A375 (cell line): ENCODE results near the gene ATRIP. TPM values are rescaled to one million over a fixed set of nuclear protein-coding genes. Genes with fewer than 3 reads are reported as not detected.

ENCODE experiments used
- total RNA-seq: library from RNA; depleted of rRNA; stranded (reverse); fragments of >200 nt; shearing (Covaris generic); gene quantifications from 2 replicates; pipeline ENCODE4 v1.2.3, GENCODE V29; 2014; rRNA removed

The ATRIP gene
- total RNA-seq: 13.7 and 14.2 TPM in 2 replicates

DNA sequence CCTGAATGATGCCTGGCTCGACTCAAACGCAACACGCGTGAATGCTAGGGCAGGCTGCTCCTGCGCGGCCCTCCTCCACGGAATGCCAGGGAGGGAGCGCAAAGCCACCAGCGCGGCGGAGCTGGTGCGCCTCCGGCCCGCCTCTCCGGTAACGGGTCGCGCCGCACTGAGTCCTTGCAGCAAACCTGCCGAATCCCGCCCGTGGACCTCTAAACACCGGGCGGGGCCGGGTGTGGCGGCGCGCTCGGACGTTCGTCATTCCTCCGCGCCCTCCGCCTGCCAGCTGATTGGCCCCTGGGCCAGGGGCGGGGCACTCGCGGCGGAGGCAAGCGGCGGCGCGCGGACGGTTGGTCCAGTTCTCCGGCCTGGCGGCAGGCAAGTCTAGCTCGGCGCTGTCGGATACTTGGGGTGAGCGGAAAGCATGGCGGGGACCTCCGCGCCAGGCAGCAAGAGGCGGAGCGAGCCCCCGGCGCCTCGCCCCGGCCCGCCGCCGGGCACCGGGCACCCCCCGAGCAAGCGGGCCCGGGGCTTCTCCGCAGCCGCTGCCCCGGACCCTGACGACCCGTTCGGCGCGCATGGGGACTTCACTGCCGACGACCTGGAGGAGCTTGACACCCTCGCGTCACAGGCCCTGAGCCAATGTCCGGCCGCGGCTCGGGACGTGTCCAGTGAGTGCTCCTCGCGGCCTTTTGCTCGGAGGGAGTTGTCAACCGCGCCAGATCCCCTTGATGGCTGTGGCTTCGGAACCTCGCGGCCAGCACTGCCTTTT, at the start of gene ATRIP:
ATRIP (plus strand) TSS at position 313 of the 769 bp plus-strand sequence; CDS start at position 422, 109 bp downstream.

DNA sequence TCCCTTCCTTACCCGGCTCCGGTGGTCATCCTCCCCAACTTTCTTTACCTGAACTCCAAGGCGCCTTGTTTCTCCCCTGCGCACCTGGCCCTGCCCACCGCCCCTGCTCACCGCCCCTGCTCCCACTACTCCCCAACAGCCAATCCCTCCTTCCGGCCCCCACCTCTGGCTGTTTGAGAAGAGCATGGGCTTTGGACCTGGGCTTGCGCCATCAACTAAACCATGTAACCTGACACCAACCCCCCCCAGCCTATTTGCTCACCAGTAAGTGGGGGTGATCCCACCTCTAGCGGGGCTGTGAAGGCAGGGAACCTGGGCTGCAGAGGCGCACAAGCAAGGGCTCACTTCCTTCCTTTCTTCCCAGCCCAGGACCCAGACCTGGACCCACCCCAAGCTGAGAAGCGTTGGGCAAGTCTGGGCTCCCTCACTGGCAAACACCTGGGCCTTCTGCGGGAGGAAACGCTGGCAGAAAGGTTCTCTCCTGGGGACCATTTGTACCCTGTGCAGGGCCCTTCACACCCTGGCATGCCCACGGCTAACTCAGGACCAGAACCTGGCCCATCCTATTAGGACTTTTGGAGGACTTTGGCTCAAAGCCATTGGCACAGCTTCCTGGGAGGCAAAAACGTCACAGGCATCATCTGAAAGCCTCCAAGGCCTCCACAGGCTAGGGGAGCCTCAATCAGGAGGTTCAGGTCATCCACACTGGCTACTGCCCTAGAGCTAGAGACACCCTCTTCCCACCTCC, 16.4 kb upstream of the ATRIP start, which contains the start of gene PLXNB1:
PLXNB1 (minus strand) TSS at position 127 of the 748 bp plus-strand sequence. CDS start 5,475 bp downstream, outside the sequence.

GRCh38 chr3:48439820-48440589, 6.5 kb upstream of the ATRIP start, which contains the start of the genes CCDC51 and TMA7:
Gene CCDC51, minus strand, starts transcription at chr3:48440119. Its CDS starts 4,991 bp downstream, at chr3:48435128.
Gene TMA7, plus strand, starts transcription at chr3:48440257. Its CDS starts 40 bp downstream, at chr3:48440297.

DNA sequence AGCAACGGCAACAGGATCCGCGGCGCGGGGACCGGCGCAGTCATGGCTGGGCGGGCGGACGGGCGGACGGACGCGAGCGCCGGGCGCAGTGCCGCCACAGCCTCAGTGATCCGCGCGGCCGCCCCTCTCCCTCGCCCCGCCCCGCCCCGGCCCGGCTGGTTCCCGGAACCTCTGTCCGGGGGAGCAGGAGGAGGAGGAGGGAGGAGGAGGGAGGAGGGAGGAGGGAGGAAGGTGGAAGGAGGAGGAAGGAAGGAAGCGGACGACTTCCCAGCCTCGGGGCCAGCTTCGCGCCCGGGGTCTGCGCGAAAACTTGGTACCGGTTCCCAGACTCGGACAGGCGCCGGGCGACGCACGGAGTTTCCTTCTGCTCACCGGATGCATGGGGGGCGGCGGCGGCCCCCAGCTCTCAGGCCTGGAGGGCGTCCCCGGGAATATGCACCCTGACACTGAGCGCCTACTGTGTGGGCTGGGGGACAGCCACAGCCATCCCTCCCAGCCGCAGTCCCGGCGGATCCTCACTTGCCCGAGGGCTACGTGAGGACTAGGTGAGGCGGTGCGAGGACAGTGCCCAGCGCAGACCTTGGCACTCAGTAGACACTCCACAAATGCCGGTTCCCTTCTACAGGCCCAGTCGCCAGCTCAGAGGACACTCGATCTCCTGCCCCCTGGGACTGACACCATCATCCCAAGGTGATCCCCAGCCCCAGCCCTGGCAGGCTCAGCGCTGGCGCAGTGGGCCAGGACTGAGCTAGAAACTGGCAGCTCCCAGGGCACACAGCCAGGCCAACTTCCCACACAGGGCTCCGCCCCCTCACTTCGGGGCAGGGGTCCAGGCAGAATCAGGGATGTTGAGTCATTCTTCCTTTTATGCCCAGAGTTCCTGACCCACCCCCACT, 57.8 kb downstream of the ATRIP start, which contains the start of gene SHISA5:
SHISA5 (minus strand) TSS at position 124 of the 896 bp plus-strand sequence; CDS start at position 44, 80 bp downstream.

Other genes with a start within 250 kb of the ATRIP start
- gene CAMP, start 223.2 kb upstream of the ATRIP start, total RNA-seq: 2.4 and 6.6 TPM in 2 replicates
- 16.5 and 17.2 TPM in 2 replicates for gene ZNF589, start 205.6 kb upstream of the ATRIP start, total RNA-seq
- gene NME6, start 145.4 kb upstream of the ATRIP start, total RNA-seq: 20.8 and 22.6 TPM in 2 replicates
- gene SPINK8, start 113.1 kb upstream of the ATRIP start, total RNA-seq: not detected in 2 replicates
- gene FBXW12, start 74.5 kb upstream of the ATRIP start, total RNA-seq: 0.04 TPM in 1 of 2 replicates, not detected in the other
- 25.6 and 29.2 TPM in 2 replicates for gene PLXNB1, start 16.7 kb upstream of the ATRIP start, total RNA-seq
- gene CCDC51, start 6.6 kb upstream of the ATRIP start, total RNA-seq: 30.7 and 33.8 TPM in 2 replicates
- 631 and 866 TPM in 2 replicates for gene TMA7, start 6.5 kb upstream of the ATRIP start, total RNA-seq
- 107 and 119 TPM in 2 replicates for gene SHISA5, start 57.4 kb downstream of the ATRIP start, total RNA-seq
- 57.7 and 76.4 TPM in 2 replicates for gene PFKFB4, start 110.1 kb downstream of the ATRIP start, total RNA-seq
- gene UCN2, start 117.0 kb downstream of the ATRIP start, total RNA-seq: 17.5 and 30.5 TPM in 2 replicates
- gene COL7A1, start 148.6 kb downstream of the ATRIP start, total RNA-seq: 14.6 and 21.1 TPM in 2 replicates
- 264 and 282 TPM in 2 replicates for gene UQCRC1, start 162.9 kb downstream of the ATRIP start, total RNA-seq
- gene TMEM89, start 175.0 kb downstream of the ATRIP start, total RNA-seq: not detected in 2 replicates
- 22.7 and 23.9 TPM in 2 replicates for gene SLC26A6, start 188.7 kb downstream of the ATRIP start, total RNA-seq
- 7.3 and 7.9 TPM in 2 replicates for gene CELSR3, start 216.1 kb downstream of the ATRIP start, total RNA-seq
- 28.9 and 42.3 TPM in 2 replicates for gene NCKIPSD, start 239.2 kb downstream of the ATRIP start, total RNA-seq